Glutamatergic neuron (in vitro differentiated cells): Measurements from ENCODE around the gene ZNF79. TPM values are rescaled to one million over a fixed set of nuclear protein-coding genes. Genes with fewer than 3 reads are reported as not detected.

Experiments used
- DNase-seq: peaks from one replicate; pipeline ENCODE4 v3.0.0; 2022
- H3K27ac Mint-ChIP-seq: one replicate; pipeline ENCODE4 v1.8.0; 2020; ENCODE audit warnings: mild to moderate bottlenecking, mixed read lengths, inconsistent platforms; ENCODE audit not compliant: unreplicated experiment
- H3K27me3 Mint-ChIP-seq: one replicate; pipeline ENCODE4 v1.8.0; 2020; ENCODE audit warnings: mild to moderate bottlenecking, moderate library complexity, mixed read lengths, inconsistent platforms; ENCODE audit not compliant: unreplicated experiment
- H3K36me3 Mint-ChIP-seq: one replicate; pipeline ENCODE4 v1.8.0; 2020; ENCODE audit warnings: mild to moderate bottlenecking, mixed read lengths, inconsistent platforms; ENCODE audit not compliant: unreplicated experiment
- H3K4me1 Mint-ChIP-seq: one replicate; pipeline ENCODE4 v1.8.0; 2020; ENCODE audit warnings: mild to moderate bottlenecking, low read depth, mixed read lengths, inconsistent platforms; ENCODE audit not compliant: unreplicated experiment
- H3K4me3 Mint-ChIP-seq: one replicate; pipeline ENCODE4 v1.8.0; 2020; ENCODE audit warnings: mild to moderate bottlenecking, mixed read lengths, inconsistent platforms; ENCODE audit not compliant: unreplicated experiment
- H3K9me3 Mint-ChIP-seq: one replicate; pipeline ENCODE4 v1.8.0; 2020; ENCODE audit warnings: mild to moderate bottlenecking, moderate library complexity, mixed read lengths, inconsistent platforms; ENCODE audit not compliant: unreplicated experiment
- CTCF ChIP-seq: fragments of 200-600 bp; sonication (generic); IDR thresholded peaks from one replicate; pipeline ENCODE4 v1.5.0; 2021; ENCODE audit not compliant: partially characterized antibody, unreplicated experiment
- total RNA-seq: library from RNA; stranded (reverse); fragmentation: NEBNext Ultra II Directional; extraction: Animal tissue kit (Norgen Biotek cat#: 25700); gene quantifications from one replicate; pipeline ENCODE4 v1.2.1, GENCODE V29; 2021; ENCODE audit not compliant: unreplicated experiment

ZNF79 gene
- total RNA-seq, 1 donor from 2014 or later = 10.0 TPM

DNA sequence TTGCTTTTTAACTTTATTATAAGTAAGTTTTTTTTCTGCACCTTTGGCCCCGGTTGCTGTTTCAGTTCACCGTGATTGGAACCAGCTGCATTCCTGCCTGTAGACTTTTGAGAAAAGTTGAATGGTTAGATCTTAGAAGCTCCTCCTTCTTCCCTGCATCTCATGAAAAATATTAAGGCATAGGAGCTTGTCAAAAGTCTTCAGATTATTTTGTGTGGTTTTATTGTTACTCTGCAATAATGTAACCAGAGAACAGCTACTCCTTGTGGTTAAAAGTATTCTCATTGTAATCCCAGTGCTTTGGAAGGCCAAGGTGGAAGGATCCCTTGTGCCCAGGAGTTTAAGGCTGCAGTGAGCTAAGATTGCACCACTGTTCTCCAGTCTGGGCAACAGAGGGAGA is 30.5 kb upstream of the ZNF79 start:
- Mint-ChIP-seq H3K9me3 (peaks cover 5% of the 10 kb centered on the region), H3K27ac (no peak overlapping the region), H3K36me3 (no peaks in the 10 kb centered on the region), H3K4me1 (peaks cover 5% of the 10 kb centered on the region), H3K27me3 (peaks cover 3% of the 10 kb centered on the region), H3K4me3 (no peak overlapping the region)
- TF ChIP-seq CTCF = no peak
- no peak for DNase-seq

DNA sequence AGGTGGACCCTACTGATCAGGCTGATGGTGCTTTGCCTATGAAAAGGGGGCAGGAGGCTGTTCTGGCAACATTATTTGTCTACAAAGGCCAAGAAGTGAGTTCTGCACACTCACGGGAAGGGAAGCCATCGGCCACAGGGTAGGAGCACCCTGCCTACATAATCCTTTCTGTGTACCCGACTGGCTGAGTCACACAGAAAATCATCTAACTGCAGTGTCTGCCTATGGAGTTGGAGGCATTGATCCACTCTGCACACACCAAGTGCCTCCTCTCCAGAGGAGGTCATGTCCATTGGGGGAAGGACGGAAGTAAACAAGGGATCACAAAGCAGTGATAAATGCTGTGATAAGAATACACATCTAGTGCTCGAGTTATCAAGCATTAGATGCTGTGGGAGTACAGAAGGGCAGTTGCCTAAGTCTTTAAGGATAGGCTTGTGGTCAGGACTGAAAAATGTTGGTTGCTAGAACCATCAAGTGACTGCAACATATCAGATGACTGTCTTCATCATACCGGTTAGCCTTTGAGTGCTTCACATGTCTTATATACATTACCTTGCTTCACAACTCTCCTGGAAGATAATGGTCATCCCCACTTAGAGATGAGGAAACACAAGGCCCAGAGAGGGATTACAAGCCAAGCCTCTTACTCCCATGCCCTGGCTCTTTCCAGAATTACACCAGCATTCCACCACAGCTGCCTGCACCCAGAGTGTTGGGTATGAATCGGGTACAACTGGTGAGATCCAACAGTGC is 28.5 kb upstream of the ZNF79 start:
- H3K9me3 Mint-ChIP-seq = peaks cover 5% of the 10 kb centered on the region
- H3K36me3 Mint-ChIP-seq = no peaks in the 10 kb centered on the region
- H3K4me1 Mint-ChIP-seq = peaks cover 2% of the 10 kb centered on the region
- peak overlapping the region; percentile 88 for H3K4me3 Mint-ChIP-seq
- no peak overlapping the region for H3K27ac Mint-ChIP-seq
- TF ChIP-seq CTCF = no peak
- H3K27me3 Mint-ChIP-seq = peaks cover 6% of the 10 kb centered on the region
- no peak for DNase-seq

- Mint-ChIP-seq H3K36me3 (no peaks in the 10 kb centered on the region), H3K9me3 (peaks cover 5% of the 10 kb centered on the region), H3K27me3 (peaks cover 6% of the 10 kb centered on the region), H3K27ac (no peak overlapping the region), H3K4me1 (peaks cover 2% of the 10 kb centered on the region), H3K4me3 (peak overlapping the region; percentile 88)
- DNase-seq = no peak
- TF ChIP-seq CTCF = no peak
Observed at GRCh38 chr9:127396253-127396807, 27.9 kb upstream of the ZNF79 start.

GRCh38 chr9:127396808-127397645 is 27.2 kb upstream of the ZNF79 start, which contains the start of gene SLC2A8:
SLC2A8 (plus strand) TSS chr9:127397169; CDS start chr9:127397231, 62 bp downstream.
- peaks cover 6% of the 10 kb centered on the region for H3K27me3 Mint-ChIP-seq
- H3K9me3 Mint-ChIP-seq = peaks cover 5% of the 10 kb centered on the region
- DNase-seq = peak; percentile 96
- H3K4me1 Mint-ChIP-seq = peaks cover 2% of the 10 kb centered on the region
- H3K27ac Mint-ChIP-seq = no peak within 1 kb of the TSS
- TF ChIP-seq CTCF = no peak
- peak within 1 kb of the TSS; percentile 88 for H3K4me3 Mint-ChIP-seq
- no peaks in the 10 kb centered on the region for H3K36me3 Mint-ChIP-seq
